KBM-7 (cell line): ENCODE data around the gene CHST15.
A peak's percentile ranks its signal among the peaks of the same experiment; 100 is the strongest.

Experiments used
- DNase-seq: peaks from one replicate; pipeline ENCODE4 v3.0.0-alpha.2; 2015
- in situ Hi-C: fragments of 300-500 bp; cut with MboI; formaldehyde crosslinking; loops from 2 replicates; pipeline ENCODE4 v1.14.3; 2020; ENCODE audit warnings: low sequenced_read_pairs, low pct_unique_long_range_greater_than_20kb, mixed read lengths

The CHST15 gene

DNA sequence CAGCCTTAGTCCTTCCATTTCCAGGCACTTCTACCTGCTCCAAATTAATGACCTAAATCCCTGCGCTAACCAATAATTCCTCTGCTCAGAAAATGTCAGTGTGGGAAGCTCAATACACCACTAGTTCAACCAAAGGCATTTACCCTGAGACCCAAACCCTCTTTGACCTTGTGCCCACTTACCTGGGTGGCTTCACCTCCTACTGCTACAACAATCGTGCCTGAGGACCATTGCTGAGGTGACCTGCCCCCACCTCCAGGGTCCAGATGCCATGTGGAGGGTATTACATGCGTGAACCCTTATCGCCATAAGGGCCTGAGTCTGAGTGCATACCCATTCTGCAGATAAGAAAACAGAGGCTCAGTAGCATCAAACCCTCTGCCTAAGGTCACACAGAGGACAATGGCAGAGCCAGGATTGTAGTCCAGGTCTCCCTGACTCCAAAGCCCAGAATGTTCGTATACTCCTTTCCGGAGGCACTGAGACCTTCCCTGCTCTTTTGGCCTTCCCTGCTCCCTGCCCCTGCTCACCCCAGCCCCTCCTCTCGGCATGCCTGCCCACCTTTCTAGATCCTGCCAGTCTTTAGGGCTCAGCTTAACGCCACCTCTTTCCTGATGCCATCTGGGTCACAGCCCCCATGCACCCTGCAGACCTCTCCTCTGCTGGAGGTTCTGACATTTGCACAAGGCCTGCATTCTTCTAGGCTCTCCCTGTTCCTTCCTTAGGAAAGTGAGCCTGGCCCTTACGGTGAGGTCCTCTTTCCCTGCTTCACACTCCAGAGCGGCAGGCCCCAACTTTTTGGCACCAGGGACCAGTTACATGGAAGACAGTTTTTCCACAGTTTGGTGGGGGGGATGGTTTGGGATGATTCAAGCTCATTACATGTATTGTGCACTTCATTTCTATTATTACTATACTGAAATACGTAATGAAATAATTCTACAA lies 94.9 kb downstream of the CHST15 start:
- no peak for DNase-seq
- in situ Hi-C loops = no loop called here

- DNase-seq = no peak
- in situ Hi-C loops = no loop called here
These were observed 95.8 kb downstream of the CHST15 start for GRCh38 chr10:123997486-123998196.

DNA sequence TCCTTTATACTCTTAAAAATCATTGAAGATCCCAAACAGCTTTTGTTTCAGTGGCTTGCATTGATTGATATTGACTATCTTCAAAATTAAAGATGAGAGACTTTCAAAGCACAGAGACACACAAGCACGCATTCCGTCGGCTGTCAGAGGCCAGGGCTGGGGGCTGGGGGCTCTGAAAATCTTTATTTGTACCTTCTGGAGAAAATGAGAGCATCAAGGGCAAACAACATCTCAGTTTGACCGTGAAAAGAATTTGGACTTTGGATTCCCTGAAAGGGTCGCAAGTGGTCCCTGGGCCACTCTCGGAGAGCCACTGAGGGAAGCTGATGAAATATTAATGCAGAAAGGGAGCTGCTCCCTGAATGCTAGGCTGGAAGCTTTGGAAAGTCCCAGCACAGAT lies 96.4 kb downstream of the CHST15 start:
- in situ Hi-C loops = no loop called here
- DNase-seq = no peak

GRCh38 chr10:123996302-123996701 lies 97.1 kb downstream of the CHST15 start:
- in situ Hi-C loops = no loop called here

DNA sequence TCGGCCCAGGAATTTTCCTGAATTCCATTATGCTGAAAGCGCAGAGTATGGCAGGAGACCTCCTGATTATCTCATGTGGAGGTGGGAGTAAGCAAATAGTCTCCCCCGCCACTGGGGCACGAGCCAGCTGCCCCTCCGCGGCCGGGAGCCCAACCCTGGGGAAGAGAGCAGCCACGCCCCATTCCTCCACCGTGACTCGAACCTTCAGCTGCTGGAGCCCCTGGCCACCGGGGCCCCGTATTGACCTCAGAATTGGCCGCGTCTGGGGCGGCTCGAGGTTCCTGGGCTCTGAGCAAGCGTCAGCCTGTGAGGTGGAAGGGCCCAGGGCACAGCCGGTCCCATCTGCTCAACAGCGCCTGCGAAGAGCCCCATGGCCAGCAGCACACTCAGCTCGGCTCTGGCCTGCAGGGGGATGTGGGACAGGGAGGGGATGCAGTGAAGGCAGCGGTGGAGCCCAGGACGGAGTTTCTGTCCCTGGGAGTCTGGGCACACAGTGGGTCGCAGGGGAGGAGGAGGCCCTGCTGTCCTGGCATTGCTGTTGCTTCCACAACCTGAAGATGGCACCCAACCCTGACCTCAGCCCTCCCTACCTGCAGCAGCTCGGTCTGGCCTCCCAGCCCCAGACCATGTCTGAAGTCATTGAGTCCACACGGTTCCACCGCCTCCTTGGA lies 97.8 kb downstream of the CHST15 start:
- in situ Hi-C loops = no loop called here
- peak; percentile 43 for DNase-seq

More at GRCh38 chr10:123996302-123996701, 97.1 kb downstream of the CHST15 start:
- no peak for DNase-seq

DNA sequence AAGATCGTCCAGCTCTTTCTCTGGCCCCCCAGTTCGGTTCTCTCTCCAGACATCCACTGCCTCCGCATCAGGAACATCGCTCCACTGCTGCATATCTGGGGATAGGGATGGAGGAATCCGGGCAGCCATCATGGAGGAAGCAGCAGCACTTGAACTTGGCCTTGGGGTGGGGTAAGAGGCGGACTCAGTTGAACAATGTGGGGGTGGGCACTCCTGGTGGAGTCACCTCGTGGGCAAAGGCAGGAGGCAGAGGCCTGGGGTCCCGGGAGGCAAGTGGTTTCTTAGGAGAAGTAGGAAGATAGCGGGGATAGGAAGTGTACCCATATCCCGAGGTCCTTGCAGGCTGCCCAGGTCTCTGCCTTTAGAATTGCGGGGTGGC lies 98.3 kb downstream of the CHST15 start:
- no peak for DNase-seq
- in situ Hi-C loops = no loop called here

DNA sequence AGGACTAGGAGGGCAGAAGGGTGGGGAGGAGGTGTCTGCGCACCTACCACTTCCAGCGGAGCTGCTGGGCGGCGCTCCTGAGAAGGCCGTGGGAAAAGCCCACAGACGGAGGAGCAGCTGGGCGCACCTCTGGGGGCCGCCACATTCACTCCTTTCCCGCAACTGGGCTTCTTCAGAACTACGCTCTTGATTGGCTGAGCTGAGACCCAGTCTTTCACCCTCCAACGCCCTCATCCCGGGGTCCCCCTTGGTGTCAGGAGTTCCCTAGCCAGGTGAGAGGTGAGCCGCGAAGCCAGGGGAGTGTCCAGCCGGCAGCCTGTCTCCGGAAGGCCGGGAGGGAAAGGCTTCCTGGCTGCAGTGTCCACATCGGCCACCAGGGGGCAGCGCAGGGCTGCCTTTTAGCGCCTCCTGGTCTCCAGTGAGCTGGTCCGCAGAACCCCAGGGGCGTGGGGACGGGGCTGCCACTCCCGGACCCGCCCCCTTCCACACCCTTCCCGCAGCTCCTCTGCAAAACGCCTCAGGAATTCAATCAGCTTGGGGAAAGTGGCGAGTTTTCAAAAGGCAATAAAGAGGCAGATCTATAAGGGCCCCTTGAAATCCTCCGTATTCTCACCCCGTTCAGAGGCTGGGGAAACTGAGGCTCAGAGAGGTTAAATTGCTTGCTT lies 98.8 kb downstream of the CHST15 start:
- in situ Hi-C loops = no loop called here
- DNase-seq = peak; percentile 83

DNA sequence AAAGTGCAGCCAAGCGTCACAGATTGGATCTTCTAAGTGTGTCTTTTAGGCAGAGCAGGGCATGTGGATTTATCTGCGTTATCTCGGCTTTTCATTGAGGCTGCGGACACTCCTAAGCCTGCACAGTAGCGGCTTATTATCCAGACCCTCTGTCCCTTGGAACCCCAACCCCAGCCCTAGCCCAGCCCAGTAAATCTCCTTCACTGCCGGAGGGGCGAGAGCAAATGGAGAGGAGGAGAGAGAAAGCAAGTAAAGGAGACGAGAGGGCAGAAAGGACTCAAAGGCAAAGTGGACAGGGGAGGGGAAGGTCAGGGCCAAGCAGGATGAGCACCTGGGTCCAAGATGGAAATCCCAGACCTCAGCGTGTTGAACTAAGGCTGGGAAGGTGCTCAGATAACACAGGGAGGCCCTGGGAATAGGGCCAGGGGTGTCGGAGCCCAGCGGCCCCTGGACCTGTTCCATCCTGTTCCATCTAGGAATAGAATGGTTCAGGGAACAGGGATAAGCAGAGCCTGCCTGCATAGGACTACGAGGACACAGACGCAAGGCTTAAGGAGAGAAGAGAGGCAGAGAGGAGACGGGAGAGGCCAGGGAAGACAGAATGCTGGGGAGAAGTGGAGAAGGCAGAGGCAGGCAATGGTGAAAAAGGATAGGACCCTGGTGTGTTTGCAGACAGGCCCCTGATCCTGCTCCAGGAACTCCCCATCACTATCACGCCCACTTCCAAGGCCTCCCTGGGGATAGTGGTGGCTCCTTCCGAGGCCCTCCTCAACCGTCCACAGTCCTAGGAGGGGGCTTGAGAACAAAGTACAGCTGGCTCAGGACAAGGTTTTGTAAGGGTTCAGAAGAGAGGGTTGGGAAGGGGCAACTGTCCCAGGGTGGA lies 99.6 kb downstream of the CHST15 start:
- no peak for DNase-seq
- in situ Hi-C loops = no loop called here

GRCh38 chr10:123991611-123992570 lies 101.5 kb downstream of the CHST15 start:
- no peak for DNase-seq
- in situ Hi-C loops = no loop called here

DNA sequence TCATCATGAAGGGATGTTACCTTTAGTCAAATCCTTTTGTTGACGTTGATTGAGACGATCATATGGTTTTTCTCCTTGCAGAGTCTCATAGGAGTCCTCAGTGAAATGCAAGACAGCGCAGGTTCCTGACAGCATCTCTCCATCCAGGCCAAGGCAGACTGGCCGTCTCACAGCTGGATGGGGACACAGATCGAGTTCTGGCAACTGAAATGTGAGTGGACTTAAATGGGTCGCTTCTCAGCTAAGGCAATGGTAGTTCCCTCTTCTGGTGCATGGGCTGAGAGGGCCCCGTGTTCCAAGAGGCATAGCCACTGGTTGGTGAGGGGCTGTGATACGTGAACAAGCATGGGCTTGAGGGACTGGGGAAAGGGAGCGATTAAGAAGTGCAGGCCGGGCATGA lies 102.5 kb downstream of the CHST15 start:
- DNase-seq = no peak
- in situ Hi-C loops = no loop called here

DNA sequence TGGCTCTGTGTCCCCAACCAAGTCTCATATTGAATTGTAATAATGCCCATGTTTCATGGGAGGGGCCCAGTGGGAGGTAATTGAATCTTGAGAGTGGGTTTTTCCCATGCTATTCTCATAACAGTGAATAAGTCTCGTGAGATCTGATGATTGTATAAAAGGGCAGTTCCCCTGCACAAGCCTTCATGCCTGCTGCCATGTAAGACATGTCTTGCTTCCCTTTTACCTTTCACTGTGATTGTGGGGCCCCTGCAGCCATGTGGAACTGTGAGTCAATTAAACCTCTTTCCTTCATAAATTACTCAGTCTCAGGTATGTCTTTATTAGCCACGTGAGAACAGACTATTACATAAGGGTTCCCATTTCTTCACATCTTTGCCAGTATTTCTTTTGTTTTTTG lies 104.7 kb downstream of the CHST15 start:
- DNase-seq = no peak
- in situ Hi-C loops = no loop called here

DNA sequence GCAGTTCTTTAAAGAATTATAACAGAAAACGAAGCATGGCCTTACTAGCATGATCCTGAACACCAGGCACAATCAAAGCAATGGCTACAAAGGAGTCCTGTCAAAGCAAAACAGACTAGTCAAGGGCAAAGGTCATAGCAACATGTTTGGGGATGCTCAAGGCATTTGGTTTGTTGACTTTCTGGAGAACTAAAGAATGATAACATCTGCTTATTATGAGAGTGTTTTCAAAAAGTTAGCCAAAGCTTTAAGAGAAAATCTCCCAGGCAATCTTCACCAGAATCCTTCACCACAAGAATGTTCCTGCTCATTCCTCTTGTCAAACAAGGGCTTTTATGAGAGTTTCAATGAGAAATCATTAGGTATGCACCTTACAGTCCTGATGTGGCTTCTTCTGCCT lies 106.7 kb downstream of the CHST15 start:
- in situ Hi-C loops = no loop called here

GRCh38 chr10:123974406-123974805 lies 119.0 kb downstream of the CHST15 start:
- DNase-seq = no peak
- in situ Hi-C loops = no loop called here

More for the DNA sequence above, 106.7 kb downstream of the CHST15 start:
- DNase-seq = no peak

DNA sequence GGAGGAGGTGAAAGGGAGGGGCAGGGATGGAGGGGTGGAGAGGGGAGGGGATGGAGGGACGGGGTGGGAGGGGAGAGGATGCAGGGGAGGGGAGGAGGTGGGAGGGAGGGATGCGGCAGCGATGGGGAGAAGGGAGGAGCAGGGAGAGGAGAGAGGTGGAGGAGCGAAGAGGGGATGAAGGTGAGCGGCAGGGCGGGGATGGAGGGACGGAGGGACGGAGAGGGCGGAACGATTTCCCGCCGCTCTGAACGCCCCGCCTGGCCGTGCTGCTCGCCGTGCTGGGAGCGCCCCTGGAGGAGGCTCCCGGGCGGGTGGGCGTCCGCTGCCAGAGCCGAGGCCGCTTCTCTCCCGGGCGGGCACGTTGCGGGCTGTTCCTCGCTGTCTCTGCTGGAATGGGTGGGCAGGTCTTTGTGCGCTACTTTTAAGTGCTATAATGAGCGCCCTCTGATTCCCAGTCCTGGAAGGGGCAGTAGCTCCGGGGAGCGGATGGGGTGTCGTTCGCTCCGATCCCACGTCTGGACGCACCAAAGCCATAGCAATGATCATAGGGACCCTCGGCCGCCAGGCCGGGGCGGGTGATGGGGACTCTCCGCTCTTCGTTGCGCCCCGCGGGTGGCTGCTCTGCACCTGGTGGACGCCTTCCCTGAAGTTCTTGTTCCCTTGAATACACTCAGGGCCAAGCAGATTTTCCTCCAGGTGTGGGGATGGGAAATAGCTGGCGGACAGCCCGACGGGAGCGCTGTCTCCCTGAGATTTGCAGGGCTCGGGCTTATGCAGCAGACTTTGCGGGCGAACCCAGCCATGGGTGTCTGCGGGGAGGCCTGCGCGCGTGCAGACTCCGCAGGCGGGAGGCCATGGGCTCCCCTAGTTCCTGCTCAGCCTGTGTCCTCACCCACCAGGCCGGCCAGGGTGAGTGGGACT lies 120.7 kb downstream of the CHST15 start:
- in situ Hi-C loops = no loop called here
- DNase-seq = no peak

- no peak for DNase-seq
- in situ Hi-C loops = no loop called here
These were observed 122.5 kb downstream of the CHST15 start for GRCh38 chr10:123970927-123971286.

- in situ Hi-C loops = no loop called here
- DNase-seq = no peak
These were observed 123.0 kb downstream of the CHST15 start for GRCh38 chr10:123970207-123970926.
